GM13976 (cell line): ENCODE data around the gene CYB561D2.

ENCODE experiments used
- DNase-seq: peaks from one replicate; pipeline ENCODE4 v3.0.0; 2012; ENCODE audit warnings: low spot score
- in situ Hi-C: fragments of 300-500 bp; cut with MboI; formaldehyde crosslinking; loops from one replicate; pipeline ENCODE4 v1.12.0; 2022; ENCODE audit warnings: low sequenced_read_pairs, mixed read lengths, inconsistent platforms; ENCODE audit not compliant: unreplicated experiment
- TF ChIP-seq, protein P1 (sequence below): IDR thresholded peaks from 2 replicates; pipeline ENCODE4 v1.5.1; 2012; ENCODE audit warnings: borderline replicate concordance, mild to moderate bottlenecking; ENCODE audit not compliant: insufficient read depth; ENCODE audit errors: extremely low read depth, missing control alignments, control extremely low read depth

Gene CYB561D2

DNA sequence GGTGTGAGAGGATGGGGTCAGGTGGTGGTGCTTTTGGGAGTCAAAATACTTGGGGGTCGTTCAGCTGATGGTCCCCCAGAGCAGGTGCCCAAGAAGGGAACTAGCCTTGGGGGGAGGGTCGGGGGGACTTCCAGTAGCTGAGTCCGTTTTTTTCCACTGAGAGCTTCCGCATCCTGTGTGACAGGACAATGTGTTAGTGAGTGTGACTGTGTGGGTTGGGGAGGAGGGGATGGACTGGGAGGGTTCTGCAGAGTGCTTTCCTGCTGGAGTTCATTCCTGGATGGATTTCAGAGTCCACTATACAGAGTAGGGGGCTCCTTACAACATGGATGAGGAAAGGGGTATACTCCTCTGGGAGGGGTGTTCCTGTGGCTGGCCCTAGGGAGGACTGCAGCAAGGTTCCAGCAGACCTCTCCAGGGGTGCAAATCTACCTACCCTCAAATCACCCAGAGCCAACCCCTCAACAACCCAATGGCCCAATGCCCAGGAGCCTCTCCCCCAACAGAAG is 27.5 kb upstream of the CYB561D2 start:
- in situ Hi-C loops = no loop called here
- TF ChIP-seq, protein P1, sequence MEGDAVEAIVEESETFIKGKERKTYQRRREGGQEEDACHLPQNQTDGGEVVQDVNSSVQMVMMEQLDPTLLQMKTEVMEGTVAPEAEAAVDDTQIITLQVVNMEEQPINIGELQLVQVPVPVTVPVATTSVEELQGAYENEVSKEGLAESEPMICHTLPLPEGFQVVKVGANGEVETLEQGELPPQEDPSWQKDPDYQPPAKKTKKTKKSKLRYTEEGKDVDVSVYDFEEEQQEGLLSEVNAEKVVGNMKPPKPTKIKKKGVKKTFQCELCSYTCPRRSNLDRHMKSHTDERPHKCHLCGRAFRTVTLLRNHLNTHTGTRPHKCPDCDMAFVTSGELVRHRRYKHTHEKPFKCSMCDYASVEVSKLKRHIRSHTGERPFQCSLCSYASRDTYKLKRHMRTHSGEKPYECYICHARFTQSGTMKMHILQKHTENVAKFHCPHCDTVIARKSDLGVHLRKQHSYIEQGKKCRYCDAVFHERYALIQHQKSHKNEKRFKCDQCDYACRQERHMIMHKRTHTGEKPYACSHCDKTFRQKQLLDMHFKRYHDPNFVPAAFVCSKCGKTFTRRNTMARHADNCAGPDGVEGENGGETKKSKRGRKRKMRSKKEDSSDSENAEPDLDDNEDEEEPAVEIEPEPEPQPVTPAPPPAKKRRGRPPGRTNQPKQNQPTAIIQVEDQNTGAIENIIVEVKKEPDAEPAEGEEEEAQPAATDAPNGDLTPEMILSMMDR = no peak
- DNase-seq = no peak

DNA sequence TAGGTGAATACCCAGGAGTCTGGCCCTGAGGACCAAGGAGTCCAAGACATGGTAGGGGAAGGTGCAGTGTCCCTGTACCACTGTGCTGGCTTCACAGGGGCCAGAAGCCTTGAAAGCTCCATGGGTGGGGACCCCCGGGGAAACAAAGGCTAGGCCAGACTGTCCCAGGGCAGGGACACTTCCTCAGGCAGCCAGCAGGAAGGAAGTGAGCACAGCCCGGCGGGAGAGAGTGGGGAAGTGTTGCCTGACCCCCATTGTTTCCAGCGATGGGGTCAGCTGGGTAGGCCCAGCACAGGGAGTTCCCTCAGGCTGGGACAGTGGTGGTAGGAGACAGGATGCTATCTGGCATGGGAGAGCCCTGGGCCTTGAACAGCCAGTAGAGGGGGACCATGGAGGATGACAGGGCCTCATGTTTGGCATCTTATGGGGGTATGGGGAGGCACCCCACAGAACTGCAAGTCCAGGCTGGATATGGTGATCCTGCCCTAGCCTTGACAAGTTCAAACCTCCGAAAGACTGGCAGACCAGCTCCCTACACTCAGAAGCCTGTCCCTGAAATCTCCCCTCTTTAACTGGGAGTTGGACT is 27.0 kb upstream of the CYB561D2 start:
- in situ Hi-C loops = no loop called here
- TF ChIP-seq, protein P1 = no peak
- no peak for DNase-seq

DNA sequence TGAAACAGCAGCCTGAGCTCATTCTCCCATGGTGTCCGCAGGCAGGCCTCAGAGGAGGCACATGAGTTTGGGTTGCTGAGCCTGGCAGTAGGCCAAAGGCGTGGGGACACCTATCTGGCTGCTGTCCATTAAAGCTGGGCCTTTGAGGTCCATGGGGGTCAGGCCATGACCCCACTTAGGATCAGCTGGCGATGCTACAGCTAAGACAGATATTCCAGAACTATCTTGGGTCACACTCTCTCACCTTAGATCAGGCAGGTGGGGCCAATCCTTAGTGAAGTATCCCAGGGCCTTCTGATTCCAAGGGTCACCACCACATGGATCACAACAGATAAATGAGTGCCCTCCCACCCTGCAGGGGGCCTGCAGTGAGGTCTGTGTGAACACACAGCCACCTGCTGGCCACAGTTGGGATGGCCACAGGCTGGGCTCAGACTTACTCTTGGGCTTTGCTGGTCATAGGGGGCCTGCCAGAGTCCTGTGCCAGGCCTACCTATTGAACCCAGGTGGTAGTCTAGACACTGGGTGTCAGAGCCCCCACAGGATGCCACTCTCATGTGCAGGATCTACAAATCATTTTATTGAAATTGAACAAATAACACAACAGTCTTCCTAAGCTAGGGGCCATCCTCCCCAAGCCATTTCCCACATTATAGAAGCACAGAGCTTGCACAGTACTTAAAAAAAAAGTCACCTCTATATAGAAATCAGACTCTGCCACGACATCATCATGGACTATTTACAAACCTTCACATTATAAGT is 26.1 kb upstream of the CYB561D2 start:
- in situ Hi-C loops = no loop called here
- TF ChIP-seq, protein P1 = peak; percentile 73

DNA sequence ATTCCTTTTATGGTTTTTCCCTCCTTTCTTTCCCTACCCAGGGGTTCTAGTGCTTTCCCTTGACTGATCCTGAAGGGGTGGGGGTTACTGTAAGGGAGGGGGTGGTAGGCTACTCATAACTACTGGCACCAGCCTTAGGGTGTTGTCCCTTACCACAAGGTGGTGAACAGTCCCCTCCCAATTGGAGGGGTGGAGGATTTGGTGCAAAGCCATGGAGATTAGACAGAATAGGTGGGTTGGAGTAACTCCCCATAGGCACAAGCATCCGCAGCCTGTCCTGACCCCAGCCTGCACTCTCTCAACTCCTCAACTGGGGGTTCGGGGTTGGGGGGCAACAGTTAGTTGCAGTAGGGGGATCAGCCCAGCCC is 25.6 kb upstream of the CYB561D2 start:
- no peak for DNase-seq
- in situ Hi-C loops = no loop called here
- TF ChIP-seq, protein P1 = no peak

More for the DNA sequence above, 26.1 kb upstream of the CYB561D2 start:
- peak; percentile 72 for DNase-seq

DNA sequence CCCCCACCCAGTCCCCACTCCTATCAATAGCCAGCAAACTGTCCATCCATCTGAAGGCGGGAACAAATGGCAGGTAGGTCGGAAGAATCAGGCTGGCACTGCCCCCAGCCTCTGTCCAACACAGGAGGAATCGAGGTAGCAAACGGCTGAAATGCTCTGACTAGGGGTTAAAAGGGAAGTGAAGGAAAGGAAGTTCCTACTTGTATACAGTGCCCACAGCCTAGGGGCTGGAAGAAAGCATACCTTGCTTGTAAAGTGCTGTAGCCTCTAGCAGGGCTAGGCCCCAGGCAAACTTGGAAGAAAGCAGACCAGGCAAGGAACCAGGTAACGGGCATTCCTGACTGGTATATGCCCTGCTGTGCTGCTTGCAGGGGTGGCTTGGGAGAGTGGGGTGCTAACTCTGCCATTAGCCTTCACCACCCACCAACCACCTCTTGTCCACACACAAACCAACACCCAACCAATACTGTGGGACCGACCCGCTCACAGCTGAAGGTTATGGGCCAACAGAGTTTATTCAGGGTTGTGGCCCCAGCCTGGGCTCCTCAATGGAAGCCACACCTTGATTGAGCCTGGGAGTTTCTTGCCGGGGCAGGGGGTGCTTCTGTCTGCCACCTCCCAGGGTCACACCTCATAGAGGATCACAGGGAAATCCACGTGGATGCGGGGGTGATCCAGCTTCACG is 25.0 kb upstream of the CYB561D2 start:
- in situ Hi-C loops = no loop called here

DNA sequence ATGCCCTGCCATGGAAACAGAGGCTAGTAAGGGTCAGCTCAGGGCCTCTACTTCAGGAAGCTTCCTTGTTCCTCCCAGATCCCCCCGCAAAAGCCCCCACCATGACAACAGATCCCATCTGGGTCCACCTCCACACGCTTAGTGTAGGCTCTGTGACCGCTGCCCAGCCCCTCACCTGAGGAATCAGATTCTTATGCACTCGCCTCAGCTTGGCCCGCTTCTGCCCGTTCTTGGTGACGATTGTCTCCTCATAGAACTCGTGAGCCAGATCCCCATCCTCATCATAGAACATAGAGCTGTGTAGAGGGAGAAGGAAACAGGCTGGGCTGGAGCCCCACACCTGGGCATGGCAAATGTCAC is 24.5 kb upstream of the CYB561D2 start:
- TF ChIP-seq, protein P1 = no peak
- in situ Hi-C loops = no loop called here
- no peak for DNase-seq

More for the DNA sequence above, 25.0 kb upstream of the CYB561D2 start:
- no peak for DNase-seq
- TF ChIP-seq, protein P1 = no peak
